Activated CD4-positive, alpha-beta T cell treated with anti-CD3 and anti-CD28 coated beads for 36 hours (primary cell): ENCODE measurements around the gene CHST11. TPM values are rescaled to one million over a fixed set of nuclear protein-coding genes. Genes with fewer than 3 reads are reported as not detected.
"Not testable (repeated sequence)": the region's sequence is repeated elsewhere in the genome, so short reads cannot be mapped to it uniquely, and the experiment has no call there.

Source experiments
- ATAC-seq: fragments of 200-7000 bp; cut with Tn5 transposase; one replicate; pipeline ENCODE4 v1.10.0; 2021; ENCODE audit warnings: mild to moderate bottlenecking, moderate library complexity
- CTCF ChIA-PET: fragments of 350-600 bp; sonication (Branson Sonifier 250); formaldehyde crosslinking; loops from one replicate; lab custom pipeline; 2021; ENCODE audit warnings: antibody characterized with exemption; lab: Charles Lee
- POLR2A ChIA-PET: fragments of 350-600 bp; sonication (Branson Sonifier 250); formaldehyde crosslinking; loops from one replicate; lab custom pipeline; 2021; ENCODE audit warnings: antibody characterized with exemption, inconsistent platforms; lab: Charles Lee
- DNase-seq: peaks from one replicate; pipeline ENCODE4 v3.0.0-alpha.2; 2020
- H3K27ac Mint-ChIP-seq: one replicate; pipeline ENCODE4 v1.8.0; 2021; ENCODE audit warnings: mixed read lengths
- H3K27me3 Mint-ChIP-seq: one replicate; pipeline ENCODE4 v1.8.0; 2021; ENCODE audit warnings: mixed read lengths
- H3K36me3 Mint-ChIP-seq: one replicate; pipeline ENCODE4 v1.8.0; 2021; ENCODE audit warnings: low read depth, mixed read lengths
- H3K4me1 Mint-ChIP-seq: one replicate; pipeline ENCODE4 v1.8.0; 2021; ENCODE audit warnings: mixed read lengths
- H3K4me3 Mint-ChIP-seq: one replicate; pipeline ENCODE4 v1.8.0; 2021; ENCODE audit warnings: mild to moderate bottlenecking, moderate library complexity, mixed read lengths
- H3K9me3 Mint-ChIP-seq: one replicate; pipeline ENCODE4 v1.8.0; 2021; ENCODE audit warnings: low read depth, mixed read lengths
- intact Hi-C, 2 experiments: fragments of 100-400 bp; cut with DNase I in 1 of 2; cut with micrococcal nuclease in 1 of 2; formaldehyde crosslinking; loops; one replicate each; pipeline versions ENCODE4 v1.14.2 to v1.15.1; 2022 to 2024; cut with DNase I, micrococcal nuclease
- total RNA-seq, 2 experiments: library from RNA; stranded (reverse); gene quantifications; one replicate each; pipeline ENCODE4 v1.2.3, GENCODE V29; 2021

The CHST11 gene
- total RNA-seq, 2 experiments from 2014 or later: 33.3 to 33.6 TPM

GRCh38 chr12:104793968-104794367 is 337.2 kb downstream of the CHST11 start:
- DNase-seq (no peak), ATAC-seq (no peak)
- Mint-ChIP-seq H3K4me3 (no peak overlapping the region), H3K9me3 (no peaks in the 10 kb centered on the region), H3K27me3 (no peaks in the 10 kb centered on the region), H3K4me1 (no peaks in the 10 kb centered on the region), H3K27ac (no peak overlapping the region), H3K36me3 (no peaks in the 10 kb centered on the region)
- CTCF ChIA-PET: interaction anchor here (0.9 kb wide), 2 partner anchors 23 to 490 kb away, joined by 3 read pairs; partner anchors contain the start of gene EID3
- intact Hi-C loops: no loop called here
- POLR2A ChIA-PET: no interaction called here

DNA sequence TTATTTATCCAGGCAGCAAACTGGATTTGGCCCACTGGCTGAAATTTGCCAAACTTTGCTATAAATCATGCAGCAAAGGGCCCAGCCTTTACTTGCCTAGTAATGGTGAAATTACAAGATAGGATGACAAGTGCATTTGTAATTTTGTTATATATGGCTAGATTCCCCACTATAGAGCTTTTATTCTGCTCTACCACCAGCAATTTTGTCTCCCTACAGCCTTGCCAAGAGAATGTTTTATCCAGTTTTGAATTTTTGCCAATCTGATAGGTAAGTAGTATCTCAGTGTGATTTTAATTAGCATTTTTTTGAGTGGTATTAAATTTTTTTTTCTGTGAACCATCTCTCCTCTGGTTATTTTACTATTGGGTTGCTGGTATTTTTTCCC is 339.7 kb downstream of the CHST11 start:
- POLR2A ChIA-PET: no interaction called here
- DNase-seq: no peak
- intact Hi-C loops: no loop called here
- H3K27ac Mint-ChIP-seq: no peak overlapping the region
- H3K27me3 Mint-ChIP-seq: no peaks in the 10 kb centered on the region
- H3K36me3 Mint-ChIP-seq: no peaks in the 10 kb centered on the region
- CTCF ChIA-PET: interaction anchor here (0.5 kb wide), 1 partner anchor 274 kb away, joined by 3 read pairs; no protein-coding TSS in a partner anchor
- ATAC-seq: no peak
- no peaks in the 10 kb centered on the region for H3K9me3 Mint-ChIP-seq
- H3K4me1 Mint-ChIP-seq: no peaks in the 10 kb centered on the region
- H3K4me3 Mint-ChIP-seq: no peak overlapping the region

DNA sequence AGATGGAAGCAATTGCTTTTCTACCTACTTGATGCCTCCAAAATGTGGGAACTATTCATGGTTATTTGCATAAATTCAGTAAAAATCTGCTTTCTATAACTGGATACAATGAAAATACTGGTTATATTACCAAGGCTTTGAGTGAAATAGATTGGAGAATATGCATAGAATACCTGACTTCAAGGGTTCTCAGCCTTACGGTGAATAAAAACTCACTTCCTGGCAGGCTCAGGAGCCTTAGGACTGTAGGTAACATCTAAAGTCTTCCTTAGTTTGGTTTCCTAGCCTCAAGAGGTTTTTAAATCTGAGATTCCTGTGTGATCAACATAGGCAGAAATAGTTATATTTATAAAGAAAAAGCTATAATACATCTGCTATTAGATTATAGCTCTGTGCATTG is 342.7 kb downstream of the CHST11 start:
- no peak overlapping the region for H3K27ac Mint-ChIP-seq
- H3K27me3 Mint-ChIP-seq: peaks cover 1% of the 10 kb centered on the region
- no peaks in the 10 kb centered on the region for H3K4me1 Mint-ChIP-seq
- POLR2A ChIA-PET: no interaction called here
- DNase-seq (no peak), ATAC-seq (no peak)
- no peaks in the 10 kb centered on the region for H3K9me3 Mint-ChIP-seq
- H3K4me3 Mint-ChIP-seq: no peak overlapping the region
- intact Hi-C loops: no loop called here
- no peaks in the 10 kb centered on the region for H3K36me3 Mint-ChIP-seq
- CTCF ChIA-PET: interaction anchor here (0.6 to 1.5 kb wide), 2 partner anchors 9 to 418 kb away, joined by 3 to 8 read pairs; no protein-coding TSS in a partner anchor

DNA sequence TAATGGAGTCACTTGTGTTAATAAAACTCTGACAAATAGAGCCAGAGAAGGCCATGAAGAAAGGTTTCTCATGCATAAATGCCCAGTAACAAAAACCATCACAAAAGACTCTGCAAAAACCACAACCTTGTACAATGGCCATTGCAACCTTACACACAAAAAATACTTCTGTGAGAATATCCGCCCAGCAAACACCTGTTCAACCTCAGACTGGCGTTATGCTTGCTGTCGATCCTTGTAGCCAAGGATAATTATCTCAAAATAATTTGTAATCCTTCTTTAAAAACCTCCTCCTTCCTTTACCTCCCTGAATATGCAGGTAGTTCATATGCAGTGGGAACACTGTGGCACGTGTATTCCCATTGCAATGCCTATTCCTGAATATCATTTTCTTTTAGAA is 344.3 kb downstream of the CHST11 start:
- Mint-ChIP-seq H3K9me3 (no peaks in the 10 kb centered on the region), H3K27ac (no peak overlapping the region), H3K27me3 (peaks cover 1% of the 10 kb centered on the region), H3K4me3 (no peak overlapping the region), H3K36me3 (no peaks in the 10 kb centered on the region), H3K4me1 (no peaks in the 10 kb centered on the region)
- no peak for ATAC-seq
- DNase-seq: no peak
- intact Hi-C loops: no loop called here
- CTCF ChIA-PET: interaction anchor here (1.4 to 1.5 kb wide), 2 partner anchors 11 to 420 kb away, joined by 3 to 8 read pairs; no protein-coding TSS in a partner anchor
- POLR2A ChIA-PET: no interaction called here

DNA sequence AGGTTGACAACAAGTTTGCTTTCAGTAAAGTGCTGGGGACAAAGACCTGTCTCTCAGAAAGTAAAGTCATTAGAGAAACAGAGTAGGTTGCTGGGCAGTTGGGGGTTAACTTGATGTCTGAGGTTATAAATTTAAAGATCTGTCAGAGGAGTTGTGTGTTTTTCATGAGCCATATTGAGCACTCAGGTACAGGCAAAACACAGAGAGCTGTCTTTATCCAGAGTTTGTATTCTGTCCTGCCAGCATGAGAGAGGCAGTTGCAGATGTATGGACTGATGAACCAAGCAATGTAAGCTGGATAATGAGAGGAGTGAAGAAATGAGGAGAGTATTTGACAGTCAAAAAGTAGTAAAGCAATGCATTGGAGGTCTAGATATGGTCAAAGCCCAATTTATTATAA is 344.7 kb downstream of the CHST11 start:
- no peaks in the 10 kb centered on the region for H3K4me1 Mint-ChIP-seq
- H3K9me3 Mint-ChIP-seq: no peaks in the 10 kb centered on the region
- intact Hi-C loops: no loop called here
- no peak for DNase-seq
- ChIA-PET POLR2A (no interaction called here), CTCF (interaction anchor here (1.4 kb wide), 1 partner anchor 420 kb away, joined by 3 read pairs; no protein-coding TSS in a partner anchor)
- no peak for ATAC-seq
- no peaks in the 10 kb centered on the region for H3K36me3 Mint-ChIP-seq
- H3K4me3 Mint-ChIP-seq: no peak overlapping the region
- H3K27me3 Mint-ChIP-seq: peaks cover 1% of the 10 kb centered on the region
- no peak overlapping the region for H3K27ac Mint-ChIP-seq

GRCh38 chr12:104802208-104802607 is 345.5 kb downstream of the CHST11 start:
- CTCF ChIA-PET: interaction anchor here (1.4 kb wide), 1 partner anchor 421 kb away, joined by 3 read pairs; no protein-coding TSS in a partner anchor
- intact Hi-C loops: no loop called here
- H3K36me3 Mint-ChIP-seq: no peaks in the 10 kb centered on the region
- H3K27ac Mint-ChIP-seq: no peak overlapping the region
- H3K4me3 Mint-ChIP-seq: no peak overlapping the region
- H3K27me3 Mint-ChIP-seq: peaks cover 1% of the 10 kb centered on the region
- ATAC-seq: no peak
- no peaks in the 10 kb centered on the region for H3K9me3 Mint-ChIP-seq
- POLR2A ChIA-PET: no interaction called here
- DNase-seq: no peak
- no peaks in the 10 kb centered on the region for H3K4me1 Mint-ChIP-seq

DNA sequence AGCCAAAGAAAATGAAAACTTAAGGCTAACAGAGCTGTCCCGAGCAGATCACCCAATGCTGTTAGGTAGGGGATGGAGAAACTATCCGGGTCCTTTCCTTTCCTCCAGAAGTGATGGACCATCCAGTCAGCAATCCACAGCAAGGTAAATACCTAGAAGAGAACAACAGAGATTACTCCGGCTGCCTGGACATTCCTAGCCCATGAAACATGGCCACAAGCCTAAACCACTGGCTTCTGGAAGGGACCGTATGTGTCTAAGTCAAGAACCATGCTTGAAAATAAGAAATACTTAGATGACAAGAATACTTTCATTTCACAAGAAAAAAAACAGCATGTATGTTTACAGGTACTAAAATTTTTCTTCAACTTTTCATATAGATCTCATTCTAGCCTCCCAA is 348.4 kb downstream of the CHST11 start:
- no peak for ATAC-seq
- no peak overlapping the region for H3K4me3 Mint-ChIP-seq
- H3K36me3 Mint-ChIP-seq: no peaks in the 10 kb centered on the region
- H3K9me3 Mint-ChIP-seq: no peaks in the 10 kb centered on the region
- no peak overlapping the region for H3K27ac Mint-ChIP-seq
- POLR2A ChIA-PET: no interaction called here
- intact Hi-C loops: no loop called here
- DNase-seq: no peak
- H3K27me3 Mint-ChIP-seq: peaks cover 1% of the 10 kb centered on the region
- H3K4me1 Mint-ChIP-seq: no peaks in the 10 kb centered on the region
- CTCF ChIA-PET: no interaction called here

DNA sequence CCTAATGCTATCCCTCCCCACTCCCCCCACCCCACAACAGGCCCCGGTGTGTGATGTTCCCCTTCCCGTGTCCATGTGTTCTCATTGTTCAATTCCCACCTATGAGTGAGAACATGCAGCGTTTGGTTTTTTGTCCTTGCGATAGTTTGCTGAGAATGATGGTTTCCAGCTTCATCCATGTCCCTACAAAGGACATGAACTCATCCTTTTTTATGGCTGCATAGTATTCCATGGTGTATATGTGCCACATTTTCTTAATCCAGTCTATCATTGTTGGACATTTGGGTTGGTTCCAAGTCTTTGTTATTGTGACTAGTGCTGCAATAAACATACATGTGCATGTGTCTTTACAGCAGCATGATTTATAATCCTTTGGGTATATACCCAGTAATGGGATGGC is 349.4 kb downstream of the CHST11 start:
- intact Hi-C loops, H3K27me3 Mint-ChIP-seq, DNase-seq, H3K4me1 Mint-ChIP-seq, H3K4me3 Mint-ChIP-seq, H3K9me3 Mint-ChIP-seq, POLR2A ChIA-PET, H3K27ac Mint-ChIP-seq, ATAC-seq, H3K36me3 Mint-ChIP-seq, CTCF ChIA-PET: not testable (repeated sequence)

- Mint-ChIP-seq H3K4me1 (no peaks in the 10 kb centered on the region), H3K27ac (no peak overlapping the region), H3K4me3 (no peak overlapping the region), H3K27me3 (no peaks in the 10 kb centered on the region), H3K9me3 (no peaks in the 10 kb centered on the region), H3K36me3 (no peaks in the 10 kb centered on the region)
- no peak for DNase-seq
- ChIA-PET CTCF (no interaction called here), POLR2A (no interaction called here)
- intact Hi-C loops: no loop called here
- ATAC-seq: no peak
These were observed 352.5 kb downstream of the CHST11 start for GRCh38 chr12:104809251-104809650.

DNA sequence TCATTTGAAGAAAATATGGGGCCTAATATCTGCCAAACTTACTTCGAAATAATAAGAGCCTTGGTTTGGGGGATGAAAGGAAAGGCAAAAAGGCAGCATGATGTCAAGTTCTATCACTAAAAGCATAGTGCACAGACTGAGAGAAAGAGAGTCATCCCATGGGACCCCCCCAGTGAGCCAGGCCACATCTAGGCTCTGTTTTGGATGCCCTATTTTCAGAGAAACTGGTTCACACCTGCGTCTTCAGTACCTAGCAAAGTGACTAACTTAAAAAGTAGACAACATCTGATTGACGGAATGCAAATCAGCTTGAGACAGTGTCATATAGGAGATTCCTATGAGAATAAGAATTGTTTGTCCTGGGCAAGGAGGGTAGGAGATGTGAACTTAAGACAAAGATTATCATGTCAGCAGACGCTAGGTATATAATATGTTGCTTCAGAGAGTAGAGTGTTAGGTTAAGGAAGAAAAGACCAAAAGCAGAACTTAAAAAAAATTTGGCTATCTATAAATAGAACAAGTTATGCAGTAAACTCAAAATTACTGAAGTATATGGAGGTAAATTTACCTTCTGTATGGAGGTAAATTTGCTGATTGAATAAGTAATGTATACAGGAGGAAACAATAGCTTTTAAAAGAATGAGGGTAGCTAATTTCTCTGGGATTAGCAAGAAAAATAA is 353.1 kb downstream of the CHST11 start:
- no peaks in the 10 kb centered on the region for H3K4me1 Mint-ChIP-seq
- H3K36me3 Mint-ChIP-seq: no peaks in the 10 kb centered on the region
- no peaks in the 10 kb centered on the region for H3K9me3 Mint-ChIP-seq
- no peak overlapping the region for H3K27ac Mint-ChIP-seq
- no peak overlapping the region for H3K4me3 Mint-ChIP-seq
- H3K27me3 Mint-ChIP-seq: no peaks in the 10 kb centered on the region
- DNase-seq: no peak
- CTCF ChIA-PET: no interaction called here
- intact Hi-C loops: no loop called here
- POLR2A ChIA-PET: no interaction called here
- no peak for ATAC-seq
